Pancreas (tissue), 10 donors: Measurements from ENCODE around the gene PMIS2. TPM values are rescaled to one million over a fixed set of nuclear protein-coding genes. Genes with fewer than 3 reads are reported as not detected.
"Not testable (repeated sequence)": the region's sequence is repeated elsewhere in the genome, so short reads cannot be mapped to it uniquely, and the experiment has no call there.

ENCODE experiments used
- ATAC-seq, 4 donors: fragments of 200-7000 bp; cut with Tn5 transposase; one replicate each; pipeline versions ENCODE4 v1.8.0 to v1.9.1; 2020; ENCODE audit warnings: mild to moderate bottlenecking in 4 of 4, moderate library complexity in 4 of 4
- DNase-seq, 6 donors: peaks; one replicate each; pipeline ENCODE4 v3.0.0-alpha.2; 2020
- FAIRE-seq: peaks from 2 replicates; lab custom pipeline; 2012; peaks lifted over from hg19 to GRCh38; lab: Jason Lieb, UNC
- H3K27ac ChIP-seq, 4 donors: fragments of 200-600 bp; sonication (generic); 1 replicate in 3 of 4; 2 replicates in 1 of 4; pipeline versions ENCODE4 v1.5.0 to v1.8.0; 2020
- H3K27me3 ChIP-seq, 4 donors: fragments of 200-600 bp; one replicate each; pipeline ENCODE4 v1.8.0; 2021
- H3K36me3 ChIP-seq, 3 donors: fragments of 200-600 bp; sonication (generic) in 1 of 3; one replicate each; pipeline versions ENCODE4 v1.5.0 to v1.8.0; 2020 to 2021
- H3K4me1 ChIP-seq, 3 donors: fragments of 200-600 bp; one replicate each; pipeline ENCODE4 v1.8.0; 2021
- H3K4me3 ChIP-seq, 4 donors: fragments of 200-600 bp; sonication (generic) in 2 of 4; one replicate each; pipeline versions ENCODE4 v1.5.0 to v1.8.0; 2020 to 2021
- H3K9me3 ChIP-seq, 4 donors: fragments of 200-600 bp; one replicate each; pipeline ENCODE4 v1.8.0; 2021
- WGBS, 2 donors: extraction: QIAGEN DNeasy Blood & Tissue Kit; methylation state at CpG; one replicate each; pipeline ENCODE4 v1.1.7; 2013; 5-methylcytosine and 5-hydroxymethylcytosine counted together
- intact Hi-C, 3 donors: fragments of 100-400 bp; cut with DNase I; formaldehyde crosslinking; loops; one replicate each; pipeline versions ENCODE4 v1.11.1 to v1.14.2; 2022
- polyA plus RNA-seq, 2 donors: library from polyadenylated mRNA; stranded (reverse); fragments of 200-250 nt; gene quantifications; one replicate each; pipeline ENCODE4 v1.2.3, GENCODE V29; 2013
- total RNA-seq, 6 donors: library from RNA; stranded (reverse); fragmentation: NEBNext Ultra II Directional in 4 of 6; extraction: Animal tissue kit (Norgen Biotek cat#: 25700) in 4 of 6; gene quantifications; one replicate each; pipeline versions ENCODE4 v1.2.1 to v1.2.4, GENCODE V29; 2021 to 2023
- TF ChIP-seq, protein P1 (sequence below), 4 donors: fragments of 200-600 bp; sonication (generic) in 3 of 4; IDR thresholded peaks; one replicate each; pipeline versions ENCODE4 v1.5.0 to v1.8.0; 2021; ENCODE audit warnings: antibody characterized with exemption in 4 of 4
- donor health status: healthy with polysubstance abuse.
- donor health status: DM: no; HTN: no; CAD: no; lungs with moderate emphysema.
- donor health status: DM: no; HTN: no; CAD: no.
- donor health status: control.
- donor health status: control.
- donor health status: Bipolar disorder and iron deficiency.
- donor health status: DM: yes; HTN: yes; CAD: no.
- donor health status: DM: no; HTN: no; CAD: no.
- donor health status: DM: no; HTN: no; CAD: no.
- donor health status: DM: yes; HTN: yes; CAD: no.

PMIS2 gene
- total and polyA plus RNA-seq, 8 donors = not detected

DNA sequence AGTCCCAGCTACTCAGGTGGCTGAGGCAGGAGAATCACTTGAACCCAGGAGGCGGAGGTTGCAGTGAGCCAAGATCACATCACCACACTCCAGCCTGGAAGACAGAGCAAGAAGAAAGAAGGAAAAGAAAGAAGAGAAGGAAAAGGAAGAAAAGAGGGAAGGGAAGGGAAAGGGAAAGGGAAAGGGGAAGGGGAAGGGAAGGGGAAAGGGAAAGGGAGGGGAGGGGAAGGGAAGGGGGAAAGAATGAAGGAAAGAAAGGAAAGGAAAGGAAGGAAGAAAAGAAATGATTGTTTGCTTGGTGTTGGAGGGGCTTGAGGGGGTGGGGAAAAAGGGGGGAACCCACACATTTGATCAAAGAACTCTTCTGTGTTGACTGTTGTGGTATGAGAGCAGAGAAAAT, 10.0 kb downstream of the PMIS2 start:
- ATAC-seq (no peak), DNase-seq (no peak), FAIRE-seq (no peak)
- no peaks in the 10 kb centered on the region for H3K9me3 ChIP-seq
- H3K4me3 ChIP-seq = no peak overlapping the region
- no peaks in the 10 kb centered on the region for H3K36me3 ChIP-seq
- TF ChIP-seq, protein P1, sequence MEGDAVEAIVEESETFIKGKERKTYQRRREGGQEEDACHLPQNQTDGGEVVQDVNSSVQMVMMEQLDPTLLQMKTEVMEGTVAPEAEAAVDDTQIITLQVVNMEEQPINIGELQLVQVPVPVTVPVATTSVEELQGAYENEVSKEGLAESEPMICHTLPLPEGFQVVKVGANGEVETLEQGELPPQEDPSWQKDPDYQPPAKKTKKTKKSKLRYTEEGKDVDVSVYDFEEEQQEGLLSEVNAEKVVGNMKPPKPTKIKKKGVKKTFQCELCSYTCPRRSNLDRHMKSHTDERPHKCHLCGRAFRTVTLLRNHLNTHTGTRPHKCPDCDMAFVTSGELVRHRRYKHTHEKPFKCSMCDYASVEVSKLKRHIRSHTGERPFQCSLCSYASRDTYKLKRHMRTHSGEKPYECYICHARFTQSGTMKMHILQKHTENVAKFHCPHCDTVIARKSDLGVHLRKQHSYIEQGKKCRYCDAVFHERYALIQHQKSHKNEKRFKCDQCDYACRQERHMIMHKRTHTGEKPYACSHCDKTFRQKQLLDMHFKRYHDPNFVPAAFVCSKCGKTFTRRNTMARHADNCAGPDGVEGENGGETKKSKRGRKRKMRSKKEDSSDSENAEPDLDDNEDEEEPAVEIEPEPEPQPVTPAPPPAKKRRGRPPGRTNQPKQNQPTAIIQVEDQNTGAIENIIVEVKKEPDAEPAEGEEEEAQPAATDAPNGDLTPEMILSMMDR (IDR thresholded peaks at IDR 0.05) = no peak
- H3K27ac ChIP-seq = no peak overlapping the region
- H3K27me3 ChIP-seq = no peaks in the 10 kb centered on the region
- 98 to 100% methylated on average over 1 of the region's 1 CpG for WGBS, 2 donors
- intact Hi-C loops = loop anchor here in 1 of 3 donors (10.0 kb wide), 1 partner anchor 51 kb away; the partner anchor contains the start of gene TMEM147
- no peaks in the 10 kb centered on the region for H3K4me1 ChIP-seq

- Histone ChIP-seq H3K36me3 (no peaks in the 10 kb centered on the region), H3K27me3 (no peaks in the 10 kb centered on the region), H3K9me3 (no peaks in the 10 kb centered on the region), H3K4me1 (no peaks in the 10 kb centered on the region), H3K27ac (no peak overlapping the region), H3K4me3 (no peak overlapping the region)
- TF ChIP-seq, protein P1 (IDR thresholded peaks at IDR 0.05) = no peak
- ATAC-seq (no peak), DNase-seq (no peak), FAIRE-seq (no peak)
- WGBS, 2 donors = 64 to 73% methylated on average over 4 of the region's 4 CpGs
- intact Hi-C loops = loop anchor here in 1 of 3 donors (10.0 kb wide), 1 partner anchor 52 kb away; the partner anchor contains the start of gene TMEM147
Measured at GRCh38 chr19:35596366-35596999, 10.5 kb downstream of the PMIS2 start.

- Histone ChIP-seq H3K27me3 (no peaks in the 10 kb centered on the region), H3K4me1 (no peaks in the 10 kb centered on the region), H3K9me3 (no peaks in the 10 kb centered on the region), H3K36me3 (no peaks in the 10 kb centered on the region), H3K27ac (no peak overlapping the region), H3K4me3 (no peak overlapping the region)
- TF ChIP-seq, protein P1 (IDR thresholded peaks at IDR 0.05) = no peak
- ATAC-seq = no peak
- WGBS, 2 donors = 84 to 86% methylated on average over 3 of the region's 3 CpGs
- no peak for FAIRE-seq
- no peak for DNase-seq
- intact Hi-C loops = no loop called here
Measured at GRCh38 chr19:35601971-35602370, 16.0 kb downstream of the PMIS2 start.

- H3K4me3 ChIP-seq, H3K27me3 ChIP-seq, H3K9me3 ChIP-seq, H3K4me1 ChIP-seq, ATAC-seq, H3K27ac ChIP-seq, H3K36me3 ChIP-seq, DNase-seq, FAIRE-seq, intact Hi-C loops: not testable (repeated sequence)
- 77 to 85% methylated on average over 4 of the region's 4 CpGs for whole genome bisulfite sequencing, 2 donors
Measured at GRCh38 chr19:35604436-35604835, 18.5 kb downstream of the PMIS2 start.

DNA sequence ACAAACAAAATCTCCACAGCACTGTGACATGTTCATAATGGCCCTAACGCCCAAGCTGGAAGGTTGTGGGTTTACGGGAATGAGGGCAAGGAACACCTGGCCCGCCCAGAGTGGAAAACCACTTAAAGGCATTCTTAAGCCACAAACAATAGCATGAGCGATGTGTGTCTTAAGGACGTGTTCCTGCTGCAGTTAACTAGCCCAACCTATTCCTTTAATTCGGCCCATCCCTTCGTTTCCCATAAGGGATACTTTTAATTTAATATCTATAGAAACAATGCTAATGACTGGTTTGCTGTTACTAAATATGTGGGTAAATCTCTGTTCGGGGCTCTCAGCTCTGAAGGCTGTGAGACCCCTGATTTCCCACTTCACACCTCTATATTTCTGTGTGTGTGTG, 21.2 kb downstream of the PMIS2 start:
- H3K36me3 ChIP-seq, intact Hi-C loops, ATAC-seq, H3K4me1 ChIP-seq, H3K27me3 ChIP-seq, H3K27ac ChIP-seq, H3K9me3 ChIP-seq, H3K4me3 ChIP-seq, DNase-seq, FAIRE-seq: not testable (repeated sequence)
- WGBS, 2 donors = 78 to 82% methylated on average over 8 of the region's 8 CpGs

GRCh38 chr19:35607661-35608060, 21.7 kb downstream of the PMIS2 start:
- peaks cover 0 to 6% (median 3%) of the 10 kb centered on the region in 3 donors for H3K4me1 ChIP-seq
- no peaks in the 10 kb centered on the region for H3K36me3 ChIP-seq
- no peak for FAIRE-seq
- ATAC-seq = no peak
- TF ChIP-seq, protein P1 (IDR thresholded peaks at IDR 0.05) = no peak
- no peak overlapping the region for H3K27ac ChIP-seq
- 68 to 77% methylated on average over 3 of the region's 3 CpGs for WGBS, 2 donors
- H3K4me3 ChIP-seq = no peak overlapping the region
- no peaks in the 10 kb centered on the region for H3K27me3 ChIP-seq
- intact Hi-C loops = no loop called here
- no peak for DNase-seq
- no peaks in the 10 kb centered on the region for H3K9me3 ChIP-seq
